Activated CD4-positive, alpha-beta T cell treated with anti-CD3 and anti-CD28 coated beads, Interleukin-2, amount 10 ng/mL, durations not matched to agents 7 days and 5 days (primary cell): ENCODE data around the gene DIABLO. TPM values are rescaled to one million over a fixed set of nuclear protein-coding genes. Genes with fewer than 3 reads are reported as not detected.
A peak's percentile ranks its signal among the peaks of the same experiment; 100 is the strongest.
"Not testable (repeated sequence)": the region's sequence is repeated elsewhere in the genome, so short reads cannot be mapped to it uniquely, and the experiment has no call there.

Experiments used
- CTCF ChIA-PET: fragments of 350-600 bp; sonication (Branson Sonifier 250); formaldehyde crosslinking; loops from one replicate; lab custom pipeline; 2021; ENCODE audit warnings: antibody characterized with exemption; lab: Charles Lee
- POLR2A ChIA-PET: fragments of 350-600 bp; sonication (Branson Sonifier 250); formaldehyde crosslinking; loops from one replicate; lab custom pipeline; 2021; ENCODE audit warnings: antibody characterized with exemption; lab: Charles Lee
- DNase-seq: peaks from one replicate; pipeline ENCODE4 v3.0.0-alpha.2; 2020
- H3K27ac Mint-ChIP-seq: one replicate; pipeline ENCODE4 v1.8.0; 2021; ENCODE audit warnings: mild to moderate bottlenecking, moderate library complexity, mixed read lengths
- H3K27me3 Mint-ChIP-seq: one replicate; pipeline ENCODE4 v1.8.0; 2021; ENCODE audit warnings: mixed read lengths
- H3K36me3 Mint-ChIP-seq: one replicate; pipeline ENCODE4 v1.8.0; 2021; ENCODE audit warnings: low read depth, mixed read lengths
- H3K4me1 Mint-ChIP-seq: one replicate; pipeline ENCODE4 v1.8.0; 2021; ENCODE audit warnings: mixed read lengths
- H3K4me3 Mint-ChIP-seq: one replicate; pipeline ENCODE4 v1.8.0; 2021; ENCODE audit warnings: mild to moderate bottlenecking, moderate library complexity, mixed read lengths
- H3K9me3 Mint-ChIP-seq: one replicate; pipeline ENCODE4 v1.8.0; 2021; ENCODE audit warnings: mixed read lengths
- total RNA-seq, 2 experiments: library from RNA; stranded (reverse); gene quantifications; one replicate each; pipeline ENCODE4 v1.2.3, GENCODE V29; 2021

Gene DIABLO
- total RNA-seq = 10 to 100 TPM; 36.1 to 37.7 TPM

DNA sequence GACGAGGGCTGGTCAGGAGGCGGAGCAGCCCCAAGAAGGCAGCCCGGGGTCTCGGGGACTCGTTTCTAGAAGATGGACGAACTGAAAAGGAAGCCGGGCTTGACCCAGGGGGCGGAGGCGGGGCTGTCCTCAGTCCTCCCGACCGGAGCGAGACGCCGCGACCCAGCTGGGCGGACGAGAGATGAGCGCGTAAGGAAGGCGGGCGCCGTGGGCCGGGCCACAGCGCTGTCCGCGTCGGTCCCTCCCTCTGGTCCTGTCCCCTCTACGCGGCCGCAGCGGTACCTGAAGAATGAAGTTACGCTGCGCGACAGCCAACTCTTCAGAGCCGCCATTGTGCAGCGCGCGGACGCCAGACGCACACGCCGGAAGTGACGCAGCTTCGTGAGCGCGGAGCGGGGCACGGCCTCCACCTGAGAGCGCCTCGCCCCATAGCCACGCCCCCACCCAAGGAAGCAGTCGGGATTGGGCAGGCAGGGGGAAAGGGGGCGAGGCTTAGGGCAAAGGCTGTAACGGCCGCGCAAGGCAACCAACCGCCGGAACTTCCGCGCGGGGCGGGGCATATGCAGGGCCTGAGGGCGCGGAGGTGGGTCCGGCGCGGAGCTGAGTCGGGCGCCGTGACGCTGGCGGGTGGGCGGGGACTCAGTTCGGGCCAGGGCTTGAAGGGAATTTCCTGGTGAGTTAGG is at the start of gene DIABLO:
TSS of gene DIABLO (minus strand) at position 370 of the 683 bp plus-strand sequence. CDS start at position 332, 38 bp downstream.
- ChIA-PET POLR2A (interaction anchor here (0.7 to 1.0 kb wide), 3 partner anchors 43 to 275 kb away, joined by 3 to 5 read pairs (median 4); partner anchors contain the start of gene ZCCHC8), CTCF (interaction anchor here (0.6 to 2.8 kb wide), 9 partner anchors 8 to 1924 kb away, joined by 3 to 12 read pairs (median 4); no protein-coding TSS in a partner anchor)

DNA sequence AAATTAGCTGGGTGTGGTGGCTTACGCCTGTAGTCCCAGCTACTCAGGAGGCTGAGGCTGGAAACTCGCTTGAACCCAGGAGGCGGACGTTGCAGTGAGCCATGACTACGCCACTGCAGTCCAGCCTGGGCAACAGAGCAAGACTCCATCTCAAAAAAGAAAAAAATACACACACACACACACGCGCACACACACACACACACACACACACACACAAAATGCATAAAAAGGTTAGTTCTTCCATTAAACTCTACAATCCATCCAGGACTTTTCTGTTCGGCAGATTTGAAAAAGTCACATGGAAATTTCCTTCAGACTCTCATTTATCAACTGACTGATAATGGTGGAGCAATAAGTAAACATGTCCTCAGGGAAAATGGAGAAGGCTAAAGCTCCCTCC is 49.6 kb upstream of the DIABLO start:
- no peaks in the 10 kb centered on the region for H3K9me3 Mint-ChIP-seq
- no peak overlapping the region for H3K27ac Mint-ChIP-seq
- no peaks in the 10 kb centered on the region for H3K27me3 Mint-ChIP-seq
- H3K36me3 Mint-ChIP-seq = peaks cover 19% of the 10 kb centered on the region
- no peaks in the 10 kb centered on the region for H3K4me1 Mint-ChIP-seq
- ChIA-PET CTCF (interaction anchor here (0.7 kb wide), 1 partner anchor 13 kb away, joined by 3 read pairs; no protein-coding TSS in a partner anchor), POLR2A (no interaction called here)
- no peak overlapping the region for H3K4me3 Mint-ChIP-seq
- no peak for DNase-seq

More for the DNA sequence above, at the start of gene DIABLO:
- no peaks in the 10 kb centered on the region for H3K27me3 Mint-ChIP-seq
- H3K4me1 Mint-ChIP-seq = peaks cover 41% of the 10 kb centered on the region
- peaks cover 24% of the 10 kb centered on the region for H3K36me3 Mint-ChIP-seq
- H3K9me3 Mint-ChIP-seq = no peaks in the 10 kb centered on the region
- H3K4me3 Mint-ChIP-seq = peak within 1 kb of the TSS; percentile 92
- H3K27ac Mint-ChIP-seq = peak within 1 kb of the TSS; percentile 96
- peak; percentile 100 for DNase-seq

DNA sequence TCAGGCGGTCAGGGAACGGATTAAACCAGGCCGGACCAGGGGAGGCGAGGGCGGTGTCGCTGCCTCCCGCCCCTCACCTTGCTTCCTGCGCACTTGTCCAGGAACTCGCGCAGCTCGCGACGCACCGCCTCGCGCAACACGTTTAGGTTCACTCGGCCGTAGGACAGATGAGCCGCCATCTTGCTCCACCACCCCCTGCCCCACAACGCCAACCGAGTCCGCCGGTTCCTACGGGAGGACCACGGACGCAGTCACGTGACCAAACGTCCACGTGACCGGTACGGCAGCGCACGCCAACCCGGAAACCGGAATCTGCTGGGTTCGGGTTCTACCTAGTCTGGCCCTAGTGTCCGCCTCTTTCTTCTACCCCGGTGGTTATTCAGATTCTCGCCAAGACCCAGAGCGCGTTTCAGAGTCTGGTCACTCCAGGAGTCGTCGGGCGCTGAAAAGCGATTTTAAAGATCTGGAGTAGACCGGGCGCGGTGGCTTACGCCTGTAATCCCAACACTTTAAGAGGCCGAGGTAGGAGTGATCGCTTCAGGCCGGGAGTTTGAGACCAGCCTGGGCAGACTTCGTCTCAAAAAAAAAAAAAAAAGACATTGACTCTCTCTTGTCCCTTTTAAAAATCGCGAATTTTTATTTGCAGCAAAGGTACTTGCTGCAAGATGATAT is 40.5 kb upstream of the DIABLO start, which contains the start of gene VPS33A:
TSS of gene VPS33A (minus strand) at position 265 of the 672 bp plus-strand sequence. CDS start at position 179, 86 bp downstream.
- Mint-ChIP-seq H3K4me3 (peak within 1 kb of the TSS; percentile 91), H3K9me3 (no peaks in the 10 kb centered on the region), H3K4me1 (peaks cover 29% of the 10 kb centered on the region), H3K27ac (peak within 1 kb of the TSS; percentile 96), H3K27me3 (peaks cover 2% of the 10 kb centered on the region), H3K36me3 (peaks cover 16% of the 10 kb centered on the region)
- ChIA-PET POLR2A (interaction anchor here (0.6 to 0.7 kb wide), 3 partner anchors 164 to 1791 kb away, joined by 3 to 7 read pairs (median 3); no protein-coding TSS in a partner anchor), CTCF (interaction anchor here (0.6 to 1.4 kb wide), 7 partner anchors 9 to 75 kb away, joined by 3 to 5 read pairs (median 3); no protein-coding TSS in a partner anchor)
- DNase-seq = peak; percentile 96

DNA sequence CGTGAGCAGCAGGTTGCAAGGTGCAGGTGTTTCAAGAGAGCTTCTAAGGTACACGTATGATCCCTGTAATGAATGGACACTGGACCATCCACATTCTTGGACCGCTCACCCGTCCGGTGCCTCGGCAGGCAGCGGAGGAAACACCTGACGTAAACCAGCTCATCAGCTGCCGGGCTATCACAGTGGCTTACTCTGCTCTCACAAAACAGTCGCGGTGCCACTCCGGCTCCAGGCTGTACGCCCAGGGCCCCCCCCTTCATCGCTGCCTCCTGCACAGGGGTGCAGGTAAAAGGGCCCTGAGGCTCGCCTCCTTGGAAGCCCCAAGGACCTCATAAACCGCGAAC is 40.0 kb upstream of the DIABLO start:
- H3K36me3 Mint-ChIP-seq = peaks cover 21% of the 10 kb centered on the region
- peak overlapping the region; percentile 91 for H3K4me3 Mint-ChIP-seq
- peaks cover 2% of the 10 kb centered on the region for H3K27me3 Mint-ChIP-seq
- no peaks in the 10 kb centered on the region for H3K9me3 Mint-ChIP-seq
- ChIA-PET POLR2A (interaction anchor here (0.7 kb wide), 1 partner anchor 1444 kb away, joined by 3 read pairs; no protein-coding TSS in a partner anchor), CTCF (interaction anchor here (1.4 kb wide), 1 partner anchor 9 kb away, joined by 3 read pairs; no protein-coding TSS in a partner anchor)
- peak overlapping the region; percentile 96 for H3K27ac Mint-ChIP-seq
- peak; percentile 54 for DNase-seq
- peaks cover 29% of the 10 kb centered on the region for H3K4me1 Mint-ChIP-seq

DNA sequence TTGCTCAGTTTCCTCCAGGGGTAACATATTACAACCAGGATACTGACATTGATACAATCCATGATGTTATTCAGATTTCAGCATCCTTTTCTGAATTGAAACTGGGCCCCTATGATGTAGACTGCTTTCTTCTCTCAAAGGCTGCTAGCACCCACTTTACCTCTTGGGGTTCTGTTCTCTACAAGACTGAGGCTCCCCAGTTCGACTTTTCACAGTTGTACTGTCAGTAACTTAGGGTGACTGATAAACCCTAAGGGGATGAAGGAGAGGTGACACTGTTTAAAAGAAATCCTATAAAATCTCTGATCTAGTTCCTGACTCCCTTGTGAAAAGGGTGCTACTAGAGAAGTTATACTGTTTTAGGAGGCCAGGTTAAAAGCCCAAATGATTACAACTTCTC is 39.6 kb upstream of the DIABLO start:
- peaks cover 23% of the 10 kb centered on the region for H3K36me3 Mint-ChIP-seq
- peak overlapping the region; percentile 91 for H3K4me3 Mint-ChIP-seq
- no peaks in the 10 kb centered on the region for H3K9me3 Mint-ChIP-seq
- peaks cover 29% of the 10 kb centered on the region for H3K4me1 Mint-ChIP-seq
- peak overlapping the region; percentile 96 for H3K27ac Mint-ChIP-seq
- DNase-seq = peak; percentile 35
- CTCF ChIA-PET = interaction anchor here (1.4 kb wide), 1 partner anchor 9 kb away, joined by 3 read pairs; no protein-coding TSS in a partner anchor
- POLR2A ChIA-PET = interaction anchor here (0.7 kb wide), 1 partner anchor 1445 kb away, joined by 3 read pairs; no protein-coding TSS in a partner anchor
- peaks cover 2% of the 10 kb centered on the region for H3K27me3 Mint-ChIP-seq

DNA sequence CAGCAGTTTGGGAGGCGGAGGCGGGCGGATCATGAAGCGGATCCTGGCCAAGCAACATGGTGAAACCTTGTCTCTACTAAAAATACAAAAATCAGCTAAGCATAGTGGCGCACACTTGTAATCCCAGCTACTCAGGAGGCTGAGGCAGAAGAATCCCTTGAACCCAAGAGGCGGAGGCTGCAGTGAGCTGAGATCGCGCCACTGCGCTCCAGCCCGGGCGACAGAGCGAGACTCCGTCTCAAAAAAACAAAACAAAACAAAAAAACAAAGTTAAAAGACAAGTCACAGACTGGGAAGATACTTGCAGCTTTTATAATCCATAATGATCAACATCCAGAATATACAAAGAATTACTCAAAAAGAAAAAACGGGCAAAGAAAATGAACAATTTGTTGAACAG is 34.9 kb upstream of the DIABLO start:
- H3K9me3 Mint-ChIP-seq, H3K4me3 Mint-ChIP-seq, H3K27me3 Mint-ChIP-seq, POLR2A ChIA-PET, DNase-seq, H3K27ac Mint-ChIP-seq: not testable (repeated sequence)
- Mint-ChIP-seq H3K4me1 (peaks cover 20% of the 10 kb centered on the region), H3K36me3 (peaks cover 37% of the 10 kb centered on the region)
- CTCF ChIA-PET = interaction anchor here (1.0 to 1.6 kb wide), 2 partner anchors 10 to 16 kb away, joined by 3 to 4 read pairs; no protein-coding TSS in a partner anchor

DNA sequence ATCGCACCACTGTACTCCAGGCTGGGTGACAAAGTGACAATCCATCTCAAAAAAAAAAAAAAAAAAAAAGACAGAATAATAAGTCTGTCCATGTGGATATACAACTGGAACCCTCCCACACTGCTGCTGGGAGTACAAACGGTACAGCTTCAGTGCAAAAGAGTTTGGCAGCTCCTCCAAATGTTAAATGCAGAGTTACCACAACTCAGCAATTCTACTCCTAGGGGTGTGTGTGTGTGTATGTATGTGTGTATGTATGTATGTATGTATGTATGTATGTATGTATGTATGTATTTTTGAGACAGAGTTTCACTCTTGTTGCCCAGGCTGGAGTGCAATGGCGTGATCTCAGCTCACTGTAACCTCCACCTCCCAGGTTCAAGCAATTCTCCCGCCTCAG is 33.1 kb upstream of the DIABLO start:
- ChIA-PET CTCF (interaction anchor here (0.7 to 1.6 kb wide), 2 partner anchors 14 to 33 kb away, joined by 3 to 4 read pairs; no protein-coding TSS in a partner anchor), POLR2A (interaction anchor here (0.7 kb wide), 1 partner anchor 89 kb away, joined by 3 read pairs; no protein-coding TSS in a partner anchor)
- not testable (repeated sequence) for DNase-seq, H3K27me3 Mint-ChIP-seq, H3K4me1 Mint-ChIP-seq, H3K4me3 Mint-ChIP-seq, H3K9me3 Mint-ChIP-seq, H3K27ac Mint-ChIP-seq
- H3K36me3 Mint-ChIP-seq = peaks cover 41% of the 10 kb centered on the region

DNA sequence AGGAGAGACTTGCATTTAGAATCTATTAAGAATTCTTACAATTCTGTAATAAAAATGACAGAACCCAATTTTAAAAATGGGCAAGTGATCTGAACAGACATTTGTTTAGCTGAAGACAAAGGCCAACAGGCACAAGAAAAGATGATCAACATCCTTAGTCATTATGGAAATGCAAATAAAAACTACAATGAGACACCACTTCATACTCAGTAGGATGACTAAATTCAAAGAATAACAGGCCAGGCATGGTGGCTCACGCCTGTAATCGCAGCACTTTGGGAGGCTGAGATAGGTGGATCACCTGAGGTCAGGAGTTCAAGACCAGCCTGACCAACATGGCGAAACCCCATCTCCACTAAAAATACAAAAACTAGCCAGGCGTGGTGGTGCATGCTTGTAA is 32.6 kb upstream of the DIABLO start:
- H3K4me1 Mint-ChIP-seq, DNase-seq, H3K27ac Mint-ChIP-seq, H3K4me3 Mint-ChIP-seq, H3K27me3 Mint-ChIP-seq, H3K9me3 Mint-ChIP-seq: not testable (repeated sequence)
- H3K36me3 Mint-ChIP-seq = peaks cover 41% of the 10 kb centered on the region
- ChIA-PET CTCF (interaction anchor here (0.9 kb wide), 1 partner anchor 14 kb away, joined by 5 read pairs; no protein-coding TSS in a partner anchor), POLR2A (interaction anchor here (0.7 kb wide), 1 partner anchor 90 kb away, joined by 3 read pairs; no protein-coding TSS in a partner anchor)

DNA sequence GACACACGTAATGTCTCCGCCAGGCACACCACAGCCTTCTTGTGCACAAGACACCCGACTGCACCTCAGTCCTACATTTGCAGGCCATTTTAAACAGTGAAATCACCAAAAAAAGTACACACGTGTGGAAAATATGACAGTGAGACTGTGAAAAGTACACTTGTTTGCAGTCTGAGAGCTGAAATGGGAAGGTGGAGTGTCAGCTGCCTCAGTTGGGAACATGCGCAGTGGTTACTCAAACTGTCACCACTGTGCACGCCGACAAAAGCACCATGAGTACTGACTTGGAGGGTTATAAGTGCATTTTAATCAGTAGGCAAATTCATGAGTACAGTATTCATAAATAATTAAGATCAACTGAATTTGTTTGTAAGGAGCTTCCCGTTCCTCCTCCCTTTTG is 24.7 kb upstream of the DIABLO start:
- ChIA-PET POLR2A (no interaction called here), CTCF (interaction anchor here (0.5 kb wide), 2 partner anchors 16 to 45 kb away, joined by 3 read pairs; no protein-coding TSS in a partner anchor)
- no peak overlapping the region for H3K4me3 Mint-ChIP-seq
- no peak overlapping the region for H3K27ac Mint-ChIP-seq
- no peaks in the 10 kb centered on the region for H3K9me3 Mint-ChIP-seq
- peaks cover 8% of the 10 kb centered on the region for H3K4me1 Mint-ChIP-seq
- H3K27me3 Mint-ChIP-seq = no peaks in the 10 kb centered on the region
- peaks cover 20% of the 10 kb centered on the region for H3K36me3 Mint-ChIP-seq
- DNase-seq = no peak

DNA sequence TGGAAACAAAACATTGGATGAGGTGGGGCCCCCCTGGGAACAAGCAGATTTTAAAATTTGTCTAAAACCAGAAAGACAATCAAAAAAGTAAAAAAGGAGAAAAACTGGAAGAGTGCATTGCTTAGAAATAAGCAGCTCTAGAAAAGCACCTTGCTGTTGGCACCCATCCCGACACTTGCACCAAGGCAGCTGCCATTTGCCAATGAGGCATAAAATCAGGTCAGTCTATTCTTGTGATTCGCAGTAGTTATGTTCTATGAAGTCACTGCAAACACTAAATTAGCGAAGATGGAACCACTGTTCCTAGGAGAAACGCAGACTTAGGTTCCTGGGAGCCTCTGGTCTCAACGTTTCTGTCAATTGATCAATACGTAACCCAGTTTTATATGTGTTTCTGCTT is 24.2 kb upstream of the DIABLO start:
- no peak overlapping the region for H3K27ac Mint-ChIP-seq
- H3K9me3 Mint-ChIP-seq = no peaks in the 10 kb centered on the region
- H3K4me1 Mint-ChIP-seq = peaks cover 8% of the 10 kb centered on the region
- POLR2A ChIA-PET = no interaction called here
- CTCF ChIA-PET = interaction anchor here (0.5 kb wide), 1 partner anchor 17 kb away, joined by 3 read pairs; no protein-coding TSS in a partner anchor
- H3K27me3 Mint-ChIP-seq = no peaks in the 10 kb centered on the region
- H3K36me3 Mint-ChIP-seq = peaks cover 18% of the 10 kb centered on the region
- DNase-seq = no peak
- no peak overlapping the region for H3K4me3 Mint-ChIP-seq

DNA sequence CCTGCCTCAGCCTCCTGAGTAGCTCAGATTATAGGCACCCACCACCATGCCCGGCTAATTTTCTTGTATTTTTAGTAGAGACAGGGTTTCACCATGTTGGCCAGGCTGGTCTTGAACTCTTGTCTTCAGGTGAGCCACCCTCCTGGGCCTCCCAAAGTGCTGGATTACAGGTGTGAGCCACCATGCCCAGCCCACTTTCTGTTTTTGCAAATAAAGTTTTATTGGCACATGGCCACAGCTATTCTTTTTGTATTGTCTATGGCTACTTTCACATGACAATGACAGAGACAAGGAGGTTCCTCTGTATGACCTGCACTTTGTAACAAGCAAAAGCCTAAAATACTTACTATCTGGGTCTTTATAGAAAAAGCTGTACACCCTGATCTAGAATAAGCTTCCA is 19.7 kb upstream of the DIABLO start:
- Mint-ChIP-seq H3K36me3 (peaks cover 24% of the 10 kb centered on the region), H3K27me3 (no peaks in the 10 kb centered on the region), H3K9me3 (no peaks in the 10 kb centered on the region), H3K4me1 (peaks cover 25% of the 10 kb centered on the region), H3K27ac (peak overlapping the region; percentile 89), H3K4me3 (peak overlapping the region; percentile 43)
- no peak for DNase-seq
- CTCF ChIA-PET = interaction anchor here (0.7 to 2.8 kb wide), 11 partner anchors 8 to 276 kb away, joined by 3 to 10 read pairs (median 5); partner anchors contain the start of gene DIABLO
- POLR2A ChIA-PET = no interaction called here
